K562 (cell line): ENCODE results near the gene CDCA7L. TPM values are rescaled to one million over a fixed set of nuclear protein-coding genes. Genes with fewer than 3 reads are reported as not detected.

ENCODE experiments used
- CBX8 ChIP-seq: fragments of 200-600 bp; sonication (generic); IDR thresholded peaks from 2 replicates; pipeline ENCODE4 v1.6.1; 2012; ENCODE audit warnings: borderline replicate concordance, mixed run types, low read depth, mild to moderate bottlenecking, moderate library complexity, mixed read lengths, low read length, control low read depth, inconsistent platforms; ENCODE audit not compliant: poor library complexity, severe bottlenecking; ENCODE audit errors: extremely low read depth
- CREBBP ChIP-seq: IDR thresholded peaks from one replicate; pipeline ENCODE4 v1.6.1; 2012; ENCODE audit warnings: low read depth, mild to moderate bottlenecking, control low read depth, inconsistent platforms, low read length
- ESRRA ChIP-seq: fragments of 450-650 bp; IDR thresholded peaks from 2 replicates; pipeline ENCODE4 v1.6.1; 2014; ENCODE audit warnings: low read depth, mild to moderate bottlenecking, moderate library complexity, borderline replicate concordance
- IRF2 ChIP-seq: sonication (generic); formaldehyde crosslinking; IDR thresholded peaks from 2 replicates; pipeline ENCODE4 v1.8.1; 2022; ENCODE audit warnings: mild to moderate bottlenecking, missing genetic modification reagents
- KLF16 ChIP-seq: IDR thresholded peaks from 2 replicates; pipeline ENCODE4 v1.6.1; 2016; ENCODE audit warnings: antibody characterized with exemption
- MAFF ChIP-seq: IDR thresholded peaks from 2 replicates; pipeline ENCODE4 v1.6.1; 2012; ENCODE audit warnings: low read length, improper control_type of control experiment
- NRF1 ChIP-seq, 2 experiments: fragments of 450-650 bp; IDR thresholded peaks in 1 of 2; conservative IDR thresholded peaks in 1 of 2; 2 replicates each; pipeline ENCODE4 v1.6.1; 2014; ENCODE audit warnings: mild to moderate bottlenecking in 2 of 2
- ZNF280A ChIP-seq: fragments of 450-650 bp; IDR thresholded peaks from 2 replicates; pipeline ENCODE4 v1.6.1; 2018; ENCODE audit warnings: mild to moderate bottlenecking, low read depth; ENCODE audit not compliant: partially characterized antibody
- polyA plus RNA-seq, 8 experiments: library from polyadenylated mRNA; depleted of rRNA in 4 of 8; stranded (reverse) in 5 of 8; unstranded in 3 of 8; fragments of >200 nt; fragmentation: Nextera tagmentation in 2 of 8; fragmentation: Illumina TruSeq in 1 of 8; extraction: Ambion mirVana in 2 of 8; extraction: Trizol in 1 of 8; gene quantifications; 2 replicates each; pipeline versions ENCODE4 v1.2.1 to v1.2.3, GENCODE V29; 2011 to 2014; ENCODE audit warnings: inconsistent platforms in 1 of 8, missing spikeins in 1 of 8
- total RNA-seq, 7 experiments: library from RNA; depleted of rRNA in 6 of 7; stranded (reverse); fragments of >200 nt in 6 of 7; fragmentation: Illumina TruSeq in 2 of 7; extraction: Trizol in 2 of 7; gene quantifications; 2 replicates each; pipeline versions ENCODE4 v1.2.1 to v1.2.3, GENCODE V29; 2011 to 2021; ENCODE audit warnings: low replicate concordance in 1 of 7
- TF ChIP-seq, protein P1 (sequence below), 2 experiments: fragments of 450-650 bp; formaldehyde crosslinking in 1 of 2; IDR thresholded peaks; 2 replicates each; pipeline versions ENCODE4 v1.4.0 to v1.6.1; 2014 to 2020; ENCODE audit warnings: mild to moderate bottlenecking in 2 of 2, borderline replicate concordance in 1 of 2, low read depth in 1 of 2

CDCA7L gene
- total and polyA plus RNA-seq, 9 of the 15 experiments (the other 6 are each of a cell fraction or from before 2014, with no cell fraction given) = 1.9 to 32.4 (median 3.1) TPM

- TF ChIP-seq CREBBP = no peak
- TF ChIP-seq ZNF280A = no peak
- TF ChIP-seq KLF16 = 0 out of 2 replicates have a peak, but pooled peaks have one; percentile 15
- no peak for TF ChIP-seq ESRRA
- TF ChIP-seq, protein P1, sequence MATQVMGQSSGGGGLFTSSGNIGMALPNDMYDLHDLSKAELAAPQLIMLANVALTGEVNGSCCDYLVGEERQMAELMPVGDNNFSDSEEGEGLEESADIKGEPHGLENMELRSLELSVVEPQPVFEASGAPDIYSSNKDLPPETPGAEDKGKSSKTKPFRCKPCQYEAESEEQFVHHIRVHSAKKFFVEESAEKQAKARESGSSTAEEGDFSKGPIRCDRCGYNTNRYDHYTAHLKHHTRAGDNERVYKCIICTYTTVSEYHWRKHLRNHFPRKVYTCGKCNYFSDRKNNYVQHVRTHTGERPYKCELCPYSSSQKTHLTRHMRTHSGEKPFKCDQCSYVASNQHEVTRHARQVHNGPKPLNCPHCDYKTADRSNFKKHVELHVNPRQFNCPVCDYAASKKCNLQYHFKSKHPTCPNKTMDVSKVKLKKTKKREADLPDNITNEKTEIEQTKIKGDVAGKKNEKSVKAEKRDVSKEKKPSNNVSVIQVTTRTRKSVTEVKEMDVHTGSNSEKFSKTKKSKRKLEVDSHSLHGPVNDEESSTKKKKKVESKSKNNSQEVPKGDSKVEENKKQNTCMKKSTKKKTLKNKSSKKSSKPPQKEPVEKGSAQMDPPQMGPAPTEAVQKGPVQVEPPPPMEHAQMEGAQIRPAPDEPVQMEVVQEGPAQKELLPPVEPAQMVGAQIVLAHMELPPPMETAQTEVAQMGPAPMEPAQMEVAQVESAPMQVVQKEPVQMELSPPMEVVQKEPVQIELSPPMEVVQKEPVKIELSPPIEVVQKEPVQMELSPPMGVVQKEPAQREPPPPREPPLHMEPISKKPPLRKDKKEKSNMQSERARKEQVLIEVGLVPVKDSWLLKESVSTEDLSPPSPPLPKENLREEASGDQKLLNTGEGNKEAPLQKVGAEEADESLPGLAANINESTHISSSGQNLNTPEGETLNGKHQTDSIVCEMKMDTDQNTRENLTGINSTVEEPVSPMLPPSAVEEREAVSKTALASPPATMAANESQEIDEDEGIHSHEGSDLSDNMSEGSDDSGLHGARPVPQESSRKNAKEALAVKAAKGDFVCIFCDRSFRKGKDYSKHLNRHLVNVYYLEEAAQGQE (IDR thresholded peaks at IDR 0.05; ENCODE audit: borderline replicate concordance) = peak; percentile 97
- TF ChIP-seq, protein P1 (CRISPR knock-in tag; IDR thresholded peaks at IDR 0.05; ENCODE audit: low read depth) = no peak
- no peak for TF ChIP-seq CBX8
- TF ChIP-seq IRF2 (CRISPR knock-in tag) = no peak
- TF ChIP-seq MAFF = no peak
- no peak for TF ChIP-seq NRF1 (conservative IDR thresholded peaks at IDR 0.05 in 1 of 2, IDR thresholded peaks at IDR 0.05 in 1 of 2)
- TF ChIP-seq, all 486 proteins: peak for 4
Measured at GRCh38 chr7:21948887-21949540, 3.3 kb upstream of the CDCA7L start (continued).
